Stimulated activated CD8-positive, alpha-beta memory T cell treated with anti-CD3 and anti-CD28 coated beads, Interleukin-15, amount 100 ng/mL, for 4 hours (primary cell): ENCODE measurements around the gene ARHGAP10.
"Not testable (repeated sequence)": the region's sequence is repeated elsewhere in the genome, so short reads cannot be mapped to it uniquely, and the experiment has no call there.

Experiments
- DNase-seq, 2 donors: peaks; one replicate each; pipeline ENCODE4 v3.0.0-alpha.2; 2020; ENCODE audit warnings: low read depth in 2 of 2

Gene ARHGAP10

DNA sequence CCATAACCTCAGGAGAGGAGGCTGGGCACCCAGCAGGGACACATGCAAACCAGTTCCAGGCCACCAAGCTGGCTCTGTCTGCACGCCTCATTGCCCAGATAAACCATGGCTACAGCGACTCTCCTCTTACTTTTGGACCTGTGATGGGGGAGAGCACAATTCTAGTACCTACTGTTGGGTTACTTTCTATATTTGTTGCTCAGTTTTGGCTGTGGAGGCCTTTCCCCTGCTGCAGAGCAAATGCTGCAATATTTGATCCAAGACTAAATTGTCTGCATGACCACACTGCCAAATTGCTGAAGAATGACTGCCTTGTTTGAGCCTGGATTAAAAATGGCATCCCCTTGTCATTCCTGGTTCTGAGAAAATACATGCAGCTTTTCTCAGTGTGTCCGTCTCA is 253.5 kb downstream of the ARHGAP10 start:
- DNase-seq, result no peak

DNA sequence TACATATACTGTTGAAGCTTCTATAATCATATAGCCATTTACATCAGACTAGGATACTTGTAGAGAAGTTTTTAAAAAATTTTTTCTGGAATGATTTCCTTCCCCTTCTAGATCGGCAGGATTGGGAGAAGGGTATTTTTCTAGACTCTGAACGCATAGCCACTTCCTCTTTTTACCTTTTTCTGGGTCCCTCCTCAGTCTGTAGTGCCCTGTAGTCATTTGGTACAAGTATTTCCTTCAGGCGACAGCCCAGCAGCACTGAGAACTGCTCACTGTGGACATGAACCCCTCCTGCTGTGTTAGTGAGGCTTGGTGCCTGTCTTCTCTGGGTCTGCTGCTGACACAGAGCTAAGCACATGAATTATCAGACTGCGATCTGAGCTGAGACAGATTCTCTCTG is 255.4 kb downstream of the ARHGAP10 start:
- DNase-seq, result no peak

DNA sequence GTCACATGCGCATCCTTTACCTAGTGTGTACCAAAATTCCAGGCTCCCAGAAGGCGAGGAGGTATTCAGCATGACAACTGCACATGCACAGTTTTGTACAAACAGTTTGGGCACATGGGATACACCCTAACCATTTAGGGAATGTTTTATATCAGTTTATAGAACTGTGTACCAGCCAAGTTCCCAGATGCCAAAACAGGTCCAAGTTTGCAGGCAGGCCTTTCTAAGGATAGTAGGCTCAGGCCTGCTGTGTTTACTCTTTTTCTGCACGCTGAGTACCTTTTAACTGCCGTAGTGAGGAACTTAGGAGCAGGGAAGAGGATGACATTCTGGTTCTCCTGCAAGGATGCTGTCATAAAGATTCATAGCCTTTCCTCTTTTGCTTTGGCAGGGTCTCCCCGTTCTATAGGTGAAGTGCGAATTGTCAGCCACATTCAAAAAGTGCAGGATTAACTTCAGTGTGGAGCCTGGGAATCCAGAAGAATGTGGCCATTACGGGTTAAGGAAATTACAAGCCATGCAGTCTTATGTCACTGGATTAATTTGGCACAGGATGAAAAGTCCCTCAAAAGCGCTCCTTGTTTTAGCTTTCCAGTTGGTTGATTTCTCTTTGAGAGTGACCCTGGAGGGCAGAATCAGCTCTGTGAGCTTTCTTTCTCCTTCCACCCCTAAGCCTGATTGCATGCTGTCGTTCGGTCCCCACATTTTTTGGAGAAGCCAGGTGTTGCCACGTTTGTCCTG is 259.8 kb downstream of the ARHGAP10 start:
- DNase-seq, result no peak

DNA sequence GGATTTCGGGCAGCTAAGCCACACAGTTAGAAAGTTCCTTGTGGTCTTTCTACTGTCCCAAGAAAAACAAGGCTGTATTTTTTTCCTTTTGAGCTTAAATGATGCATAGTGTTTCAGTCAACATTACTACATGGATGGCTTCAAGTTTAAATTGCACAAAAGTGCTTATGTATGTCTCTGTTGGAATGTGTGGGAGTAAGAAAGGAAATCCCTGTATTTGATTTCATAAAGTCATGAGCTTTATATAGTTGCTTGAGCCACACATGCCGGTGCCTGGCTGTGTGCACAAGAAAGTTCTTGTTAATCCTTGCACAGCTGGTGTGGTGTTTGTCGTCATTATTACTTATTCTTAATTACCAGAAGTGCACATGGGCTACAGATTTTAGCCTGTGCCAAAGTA is 262.2 kb downstream of the ARHGAP10 start:
- DNase-seq, result no peak

DNA sequence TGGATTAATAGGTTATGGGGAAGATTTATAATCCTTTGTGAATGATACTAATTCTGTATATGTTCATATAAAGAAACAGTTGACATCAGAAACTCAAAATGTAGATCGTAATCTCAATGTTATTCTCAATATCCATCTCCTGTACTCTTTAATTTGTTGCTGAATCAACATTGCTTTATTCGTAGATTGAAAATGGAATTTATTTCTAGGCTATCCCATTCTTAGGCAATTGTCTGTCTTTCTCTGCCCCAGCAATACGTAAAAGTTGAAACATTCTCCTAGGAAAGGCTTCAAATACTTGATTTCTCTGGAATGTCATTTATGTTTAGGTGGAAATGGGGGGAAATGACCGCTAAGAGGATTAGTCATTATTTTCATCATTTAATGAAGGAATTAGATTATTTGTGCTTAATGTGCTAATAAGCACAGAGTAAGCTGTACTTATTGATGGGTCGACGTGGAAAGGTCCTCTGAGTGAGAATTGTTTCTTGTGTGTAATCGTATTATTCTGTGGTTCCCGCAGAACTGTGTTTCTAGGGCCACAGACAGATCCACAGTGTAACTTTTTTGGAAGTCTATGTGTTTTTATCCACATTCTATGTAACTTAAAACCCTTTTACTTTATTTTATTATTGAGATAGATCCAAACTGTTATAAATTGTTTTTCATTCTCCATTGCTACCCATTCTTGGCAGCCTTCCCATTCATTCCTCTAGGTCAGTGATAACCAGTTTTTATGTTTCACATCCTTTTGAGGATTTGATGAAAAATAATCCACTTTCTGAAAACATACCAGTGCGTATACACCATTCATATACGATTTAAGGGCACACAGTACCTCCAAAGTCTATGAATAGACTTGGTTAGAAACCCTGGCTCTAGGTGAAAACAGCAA is 262.9 kb downstream of the ARHGAP10 start:
- no peak for DNase-seq

DNA sequence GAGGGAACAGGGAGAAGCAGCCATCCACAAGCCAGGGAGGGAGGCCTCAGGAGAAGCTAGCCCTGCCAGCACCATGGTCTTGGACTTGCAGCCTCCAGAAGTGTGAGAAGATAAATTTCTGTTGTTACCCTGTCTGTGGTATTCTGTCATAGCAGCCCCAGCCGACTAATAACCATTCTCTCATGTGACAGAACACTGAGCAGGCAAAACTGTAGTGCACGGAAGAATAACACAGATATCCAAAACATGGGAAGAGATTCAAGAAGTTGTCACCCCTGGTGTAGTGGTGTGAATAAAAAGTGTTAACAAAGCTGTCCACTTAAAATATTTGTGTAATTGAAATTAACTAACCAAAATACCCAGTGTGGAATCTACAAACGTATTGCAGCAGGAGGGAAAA is 265.0 kb downstream of the ARHGAP10 start:
- no peak for DNase-seq

DNA sequence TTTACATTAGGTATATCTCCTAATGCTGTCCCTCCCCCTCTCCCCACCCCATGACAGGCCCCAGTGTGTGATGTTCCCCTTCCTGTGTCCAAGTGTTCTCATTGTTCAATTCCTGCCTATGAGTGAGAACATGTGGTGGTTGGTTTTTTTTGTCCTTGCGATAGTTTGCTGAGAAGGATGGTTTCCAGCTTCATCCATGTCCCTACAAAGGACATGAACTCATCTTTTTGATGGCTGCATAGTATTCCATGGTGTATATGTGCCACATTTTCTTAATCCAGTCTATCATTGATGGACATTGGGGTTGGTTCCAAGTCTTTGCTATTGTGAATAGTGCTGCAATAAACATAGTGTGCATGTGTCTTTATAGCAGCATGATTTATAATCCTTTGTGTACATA is 268.1 kb downstream of the ARHGAP10 start:
- DNase-seq, result not testable (repeated sequence)

DNA sequence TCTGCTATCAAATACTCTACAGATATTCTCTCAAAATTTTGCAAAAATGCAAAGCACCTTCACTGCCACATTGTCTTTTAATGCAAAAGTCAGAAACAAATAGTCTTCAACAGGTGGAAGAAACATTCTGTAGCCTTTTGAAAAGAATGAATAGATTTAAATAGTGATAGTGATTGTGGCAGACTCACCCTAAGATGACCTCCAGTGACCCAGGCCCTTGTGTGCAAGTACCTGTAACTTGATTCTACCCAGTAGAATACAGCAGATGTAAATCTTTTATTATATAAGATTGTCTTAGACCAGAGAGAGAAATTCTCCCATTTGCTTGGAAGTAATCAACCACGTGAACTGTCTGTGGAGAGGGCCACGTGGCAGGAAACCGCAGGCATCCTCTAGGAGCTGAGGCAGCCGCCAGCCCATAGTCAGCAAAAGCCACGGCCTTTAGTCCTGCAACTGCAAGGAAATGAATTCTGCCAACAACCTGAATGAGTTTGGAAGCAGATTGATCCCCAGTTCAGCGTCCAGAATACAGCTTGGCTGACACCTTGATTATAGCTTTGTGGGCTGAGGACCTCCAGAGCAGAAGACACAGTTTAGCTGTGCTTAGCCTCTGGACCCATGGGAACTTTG is 272.5 kb downstream of the ARHGAP10 start:
- DNase-seq, result no peak

DNA sequence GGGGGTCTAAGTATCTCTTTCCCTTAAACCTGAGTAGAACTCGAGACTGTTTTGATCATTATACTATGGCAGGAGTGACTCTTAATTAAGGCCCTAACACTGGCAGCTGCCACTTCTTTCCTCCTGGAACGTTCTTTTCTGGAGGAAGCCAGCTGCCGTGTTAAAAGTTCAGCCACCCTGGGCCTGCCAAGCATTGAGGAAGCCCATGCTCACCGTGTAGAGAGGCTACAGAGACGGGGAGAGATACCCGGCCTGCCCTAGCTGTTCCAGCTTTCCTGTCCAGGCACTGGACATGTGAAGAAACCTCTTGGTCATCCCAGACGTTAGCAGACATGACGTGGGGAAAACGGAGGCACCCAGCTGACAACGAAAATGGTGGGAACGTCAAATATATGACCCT is 274.1 kb downstream of the ARHGAP10 start:
- DNase-seq, result no peak

DNA sequence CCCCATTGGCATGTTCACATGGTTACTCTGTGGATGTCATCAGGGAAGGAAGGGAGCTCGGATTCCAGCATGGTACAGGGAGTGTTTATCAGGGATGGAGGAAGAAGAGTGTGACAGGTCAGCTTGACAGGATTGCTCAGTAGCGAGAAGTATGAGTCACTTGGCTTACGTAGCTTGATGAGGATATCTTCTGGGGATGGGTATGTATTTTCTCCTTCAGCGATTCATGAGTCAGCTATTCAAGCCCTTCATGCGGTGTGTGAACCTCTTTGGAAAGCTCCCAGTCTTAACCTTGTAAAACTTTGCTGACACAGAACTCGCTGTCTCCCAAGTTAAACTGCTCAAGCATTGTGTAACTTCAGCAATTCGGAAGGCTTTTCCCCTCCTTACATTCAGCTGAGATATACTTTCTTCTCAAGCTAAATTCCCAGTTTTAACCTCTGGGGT is 275.4 kb downstream of the ARHGAP10 start:
- no peak for DNase-seq

DNA sequence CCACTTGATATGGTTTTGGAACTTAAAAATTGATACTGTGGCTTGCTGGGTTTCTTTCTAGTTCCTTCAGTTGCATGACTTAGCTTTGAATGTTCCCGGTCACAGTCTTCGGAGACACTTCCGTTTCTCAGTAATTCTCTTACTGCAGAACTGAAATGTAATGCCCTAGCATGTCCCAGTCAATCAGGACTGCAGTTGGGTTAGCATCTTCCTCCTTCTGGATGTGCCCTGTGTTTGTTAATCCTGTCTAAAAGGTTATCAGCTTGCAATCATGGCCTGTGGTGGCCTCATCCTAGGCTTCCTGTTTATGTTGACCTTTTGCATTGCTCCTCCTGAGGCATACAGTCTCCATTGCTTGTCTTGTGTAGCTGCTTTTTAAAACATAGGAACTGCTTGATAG is 275.9 kb downstream of the ARHGAP10 start:
- no peak for DNase-seq

DNA sequence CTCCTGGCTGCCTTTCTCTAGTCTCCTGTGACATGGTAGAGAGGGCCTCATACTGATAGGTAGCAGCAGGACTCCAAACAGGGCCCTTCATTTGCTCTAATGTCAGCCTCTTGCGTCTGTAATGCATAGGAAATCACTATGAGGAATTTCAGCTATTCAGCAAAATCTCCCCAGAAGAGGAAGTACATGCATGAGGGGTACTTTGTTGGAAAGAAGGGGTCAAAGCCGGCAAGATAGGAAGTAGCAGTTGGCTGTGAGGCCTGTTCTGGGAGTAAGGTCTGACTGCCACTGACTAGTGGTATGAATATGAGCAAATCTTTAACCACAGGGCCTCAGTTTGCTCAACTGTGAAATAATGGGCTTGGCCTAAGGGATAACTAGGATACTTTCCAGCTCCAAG is 283.2 kb downstream of the ARHGAP10 start:
- no peak for DNase-seq

DNA sequence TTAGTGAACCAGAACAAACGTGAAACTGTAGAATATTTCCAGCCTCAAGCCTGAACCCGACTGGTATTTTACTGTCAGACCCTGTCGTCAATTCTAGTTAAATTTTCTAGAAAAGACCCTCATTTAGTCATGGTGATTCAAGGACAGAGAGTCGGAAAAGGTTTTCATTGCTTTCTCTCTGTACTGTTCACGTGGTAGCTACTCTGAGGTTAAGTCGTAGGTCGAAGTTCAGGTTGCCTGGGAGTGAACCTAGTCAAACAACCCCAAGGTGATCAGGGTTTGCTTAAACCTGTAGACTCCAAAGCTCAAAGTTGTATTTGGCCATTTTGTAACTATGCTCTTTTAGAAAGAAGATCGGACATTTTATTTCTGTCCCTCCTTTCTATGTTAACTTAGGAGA is 283.6 kb downstream of the ARHGAP10 start:
- DNase-seq, result no peak

DNA sequence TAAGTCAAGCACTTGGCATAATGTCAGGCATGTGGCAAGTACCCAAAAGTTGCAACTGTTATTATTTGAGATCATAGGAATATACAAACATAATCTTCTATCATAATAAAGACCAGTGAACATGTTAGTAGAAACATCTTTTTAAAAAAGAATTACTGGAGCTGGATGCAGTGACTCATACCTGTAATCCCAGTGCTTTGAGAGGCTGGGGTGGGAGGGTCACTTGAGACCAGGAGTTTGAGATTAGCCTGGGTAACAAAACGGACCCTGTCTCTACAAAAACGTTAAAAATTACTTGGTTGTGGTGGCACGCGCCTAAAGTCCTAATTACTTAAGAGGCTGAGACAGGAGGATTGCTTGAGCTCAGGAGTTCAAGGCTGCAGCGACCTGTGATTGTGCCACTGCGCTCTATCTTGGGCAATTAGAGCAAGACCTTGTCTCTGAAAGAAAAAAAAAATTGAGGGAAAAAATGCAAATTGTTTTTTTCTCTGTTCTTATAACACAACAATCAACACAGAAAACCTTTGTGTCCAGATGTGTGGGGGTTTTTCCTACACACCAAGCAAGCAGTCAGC is 284.3 kb downstream of the ARHGAP10 start:
- DNase-seq, result no peak

DNA sequence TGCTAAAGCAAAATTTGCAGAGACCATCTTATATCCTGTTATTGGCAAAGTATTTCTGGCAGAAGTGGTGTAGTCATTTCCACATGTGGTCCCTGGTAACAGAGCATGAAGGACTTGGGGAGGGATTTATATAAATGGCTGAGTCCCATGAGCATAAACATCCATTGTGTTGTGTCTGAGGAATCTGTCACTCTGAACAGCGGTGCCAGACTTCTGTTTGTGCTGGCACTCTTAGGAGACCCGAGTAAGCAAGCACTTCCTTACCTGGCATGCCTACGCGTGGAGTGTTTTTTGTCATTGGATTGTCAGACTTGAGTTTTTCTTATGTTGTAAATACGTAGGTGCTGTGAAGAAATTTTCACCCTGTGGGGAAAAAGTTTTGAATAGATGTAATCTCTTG is 285.9 kb downstream of the ARHGAP10 start:
- no peak for DNase-seq

DNA sequence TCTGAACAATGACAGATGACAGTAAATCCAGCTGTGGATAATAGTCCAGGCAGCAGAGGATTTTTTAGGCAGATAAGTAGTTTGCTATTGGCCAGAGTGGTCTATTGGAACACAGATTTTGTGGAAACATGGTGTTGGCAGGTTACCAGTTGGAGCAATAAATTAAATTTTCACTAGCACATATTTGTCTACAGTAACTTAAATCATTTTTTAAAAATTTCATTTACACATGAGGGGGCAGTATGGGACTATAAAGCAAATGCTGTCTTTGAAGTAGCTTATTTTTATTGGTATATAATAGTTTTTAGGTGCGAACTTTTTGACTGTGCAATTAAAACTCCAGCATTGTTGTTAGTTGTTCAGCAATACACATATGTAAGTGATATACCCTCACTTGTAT is 289.8 kb downstream of the ARHGAP10 start:
- no peak for DNase-seq

DNA sequence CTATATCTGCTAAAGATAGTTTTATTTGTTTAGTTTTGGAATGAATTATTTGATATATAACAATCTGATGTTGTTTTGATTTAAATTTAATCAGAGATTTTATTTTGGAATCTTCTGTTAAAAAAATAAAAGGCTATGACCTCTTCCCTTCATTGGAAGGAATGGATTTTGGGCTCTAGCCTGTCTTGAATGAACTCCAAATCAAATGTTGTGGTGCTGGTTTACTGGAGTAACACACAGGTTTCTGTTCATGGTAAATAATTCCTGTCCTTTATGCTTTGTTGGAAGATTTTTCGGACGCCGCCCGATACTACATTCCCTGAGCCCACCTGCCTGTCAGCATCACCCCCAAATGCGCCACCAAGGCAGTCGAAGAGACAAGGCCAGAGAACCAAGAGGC is 291.1 kb downstream of the ARHGAP10 start:
- no peak for DNase-seq

DNA sequence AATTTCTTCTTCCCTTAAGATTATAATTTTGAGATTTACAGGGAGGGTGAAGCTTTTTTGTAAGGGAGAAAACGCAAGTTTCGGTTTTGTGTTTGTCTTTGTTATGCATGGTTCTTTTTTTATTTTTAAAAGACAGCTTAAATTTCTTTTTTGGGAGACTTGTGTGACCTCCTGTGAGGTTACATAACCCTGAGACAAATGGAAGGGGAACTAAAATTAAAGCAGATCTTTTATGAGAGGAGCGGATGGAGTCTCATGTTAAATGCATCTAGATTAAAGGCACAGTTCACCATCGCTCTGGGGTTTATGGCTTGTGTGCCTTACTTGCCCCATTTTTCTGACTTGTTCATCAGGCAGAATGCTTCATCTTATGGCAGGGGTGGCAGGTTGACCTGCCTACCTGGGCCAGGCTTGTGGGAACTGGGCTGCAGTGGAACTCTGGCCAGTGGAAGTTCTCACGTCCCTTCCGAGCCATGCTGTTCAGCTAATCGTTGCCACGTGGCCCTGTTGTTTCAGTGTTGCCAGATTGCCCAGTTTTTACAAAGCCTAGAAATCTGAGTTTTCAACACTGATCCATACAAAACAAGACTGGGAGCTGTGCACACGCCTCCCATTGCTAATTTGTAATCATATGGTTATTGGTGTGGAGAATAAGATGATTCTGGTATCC is 291.8 kb downstream of the ARHGAP10 start:
- DNase-seq, result no peak

DNA sequence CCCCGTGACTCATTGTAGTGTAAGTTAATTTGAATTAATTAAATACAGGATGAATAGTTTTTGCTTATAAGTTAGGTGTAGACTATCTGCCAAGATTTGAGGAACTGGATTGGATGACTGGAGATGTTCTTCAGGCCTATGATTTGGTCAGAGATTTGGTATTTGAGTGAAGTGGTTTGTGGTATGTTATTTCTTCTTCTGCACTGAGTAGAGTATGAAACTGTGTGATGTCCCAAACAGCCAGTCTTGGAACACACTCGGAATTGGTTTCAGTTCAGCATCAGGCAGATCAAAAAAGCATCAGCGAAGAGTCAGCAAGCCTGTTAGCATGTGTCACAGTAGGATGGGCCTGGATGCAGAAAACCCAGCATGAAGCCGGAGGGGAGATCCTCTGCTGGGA is 294.1 kb downstream of the ARHGAP10 start:
- no peak for DNase-seq

DNA sequence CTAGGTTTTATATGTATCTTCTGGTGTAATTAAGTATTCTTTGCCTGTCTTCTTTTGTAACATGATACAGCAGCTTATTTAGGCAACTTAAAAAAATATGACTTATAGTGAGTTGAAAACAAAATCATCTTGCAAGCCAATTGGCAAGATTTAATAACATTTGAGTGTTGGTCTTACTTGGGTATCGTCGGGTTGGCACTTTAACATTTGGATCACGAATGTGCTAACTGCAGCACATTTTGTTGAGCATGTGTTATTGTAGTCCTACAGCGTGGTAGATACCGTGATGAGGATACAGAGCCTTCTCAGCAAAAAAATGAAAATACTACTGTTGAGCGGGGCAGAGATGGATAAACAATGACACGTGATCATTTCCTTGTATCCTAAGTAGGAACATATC is 295.3 kb downstream of the ARHGAP10 start:
- no peak for DNase-seq

DNA sequence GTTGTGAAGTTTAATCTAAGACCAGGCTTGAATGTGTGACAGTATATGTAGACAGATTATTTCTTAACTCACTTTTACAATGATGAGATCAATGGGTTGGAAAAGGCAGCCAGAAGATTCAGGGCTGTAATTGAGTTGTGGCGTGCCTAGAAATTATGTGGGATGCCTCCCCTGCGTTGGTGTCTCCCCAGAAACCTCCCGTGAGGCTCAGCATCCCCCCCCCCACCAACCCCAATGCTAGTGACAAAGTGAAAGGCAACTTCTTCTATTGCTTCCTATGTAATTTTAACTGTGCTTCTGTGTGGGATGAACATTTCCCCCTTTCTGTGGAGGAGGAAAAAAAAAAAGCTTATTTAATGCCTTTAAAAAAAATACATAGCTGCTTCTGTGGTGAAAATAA is 297.9 kb downstream of the ARHGAP10 start:
- no peak for DNase-seq
